Panc1 (cell line): Measurements from ENCODE around the gene TNRC6C. TPM values are rescaled to one million over a fixed set of nuclear protein-coding genes. Genes with fewer than 3 reads are reported as not detected.

Experiments
- ATAC-seq: fragments of 200-7000 bp; cut with Tn5 transposase; 2 replicates; pipeline ENCODE4 v1.9.1; 2020; ENCODE audit warnings: mild to moderate bottlenecking, moderate library complexity
- BruUV-seq: library from RNA; stranded (reverse); fragments of 400-500 nt; replicated peaks from 2 replicates; lab custom pipeline; 2021; lab: Mats Ljungman, UMichigan
- CTCF ChIA-PET: fragments of 300-600 bp; sonication (Branson Sonifier 250); formaldehyde crosslinking; loops from one replicate; lab custom pipeline; 2022; ENCODE audit warnings: antibody characterized with exemption; lab: Charles Lee
- POLR2A ChIA-PET: fragments of 300-600 bp; sonication (Branson Sonifier 250); formaldehyde crosslinking; loops from one replicate; lab custom pipeline; 2022; ENCODE audit warnings: antibody characterized with exemption; lab: Charles Lee
- DNase-seq: peaks from one replicate; pipeline ENCODE4 v3.0.0-alpha.2; 2010; ENCODE audit warnings: low read depth, low spot score
- H3K27ac ChIP-seq: 2 replicates; pipeline ENCODE4 v1.5.1; 2011; ENCODE audit warnings: mild to moderate bottlenecking, low read length, inconsistent platforms
- H3K27me3 ChIP-seq: fragments of 200-500 bp; sonication (Bioruptor generic); 2 replicates; pipeline ENCODE4 v1.6.0; 2014; ENCODE audit warnings: low read length, inconsistent platforms; ENCODE audit not compliant: control insufficient read depth, insufficient read depth
- H3K36me3 ChIP-seq: fragments of 200-500 bp; sonication (Bioruptor generic); 2 replicates; pipeline ENCODE4 v1.5.1; 2014; ENCODE audit warnings: inconsistent platforms, mild to moderate bottlenecking, low read length, moderate library complexity; ENCODE audit not compliant: control insufficient read depth, insufficient read depth
- H3K4me1 ChIP-seq: 2 replicates; pipeline ENCODE4 v1.5.1; 2011; ENCODE audit warnings: inconsistent platforms, mild to moderate bottlenecking, low read length, moderate library complexity; ENCODE audit not compliant: control insufficient read depth, insufficient read depth
- H3K4me3 ChIP-seq, 2 experiments: 2 replicates each; pipeline ENCODE4 v1.5.1; 2011 to 2012; ENCODE audit warnings: low read depth in 2 of 2, low read length in 2 of 2, mild to moderate bottlenecking in 2 of 2, inconsistent platforms in 1 of 2, moderate library complexity in 1 of 2
- H3K9me3 ChIP-seq: fragments of 200-500 bp; sonication (Bioruptor generic); 2 replicates; pipeline ENCODE4 v1.5.1; 2014; ENCODE audit warnings: low read depth, mild to moderate bottlenecking, inconsistent platforms, low read length, moderate library complexity; ENCODE audit not compliant: control insufficient read depth, insufficient read depth
- CTCF ChIP-seq: fragments of 450-650 bp; IDR thresholded peaks from 2 replicates; pipeline ENCODE4 v1.5.1; 2017; ENCODE audit warnings: mild to moderate bottlenecking
- POLR2AphosphoS5 ChIP-seq: IDR thresholded peaks from 2 replicates; pipeline ENCODE4 v1.6.1; 2012; ENCODE audit warnings: mild to moderate bottlenecking, low read depth, low read length, moderate library complexity
- REST ChIP-seq, 2 experiments: IDR thresholded peaks; 2 replicates each; pipeline ENCODE4 v1.6.1; 2011 to 2012; ENCODE audit warnings: low read depth in 2 of 2, control low read depth in 1 of 2, low read length in 1 of 2, mild to moderate bottlenecking in 1 of 2, moderate library complexity in 1 of 2; ENCODE audit not compliant: insufficient read depth in 1 of 2
- SIN3A ChIP-seq: IDR thresholded peaks from 2 replicates; pipeline ENCODE4 v1.6.1; 2012; ENCODE audit warnings: low read depth, mild to moderate bottlenecking, low read length, moderate library complexity, borderline replicate concordance; ENCODE audit not compliant: insufficient read depth
- TCF7L2 ChIP-seq: IDR thresholded peaks from 2 replicates; pipeline ENCODE4 v1.6.1; 2011; ENCODE audit warnings: mild to moderate bottlenecking, low read depth, low read length, inconsistent platforms
- in situ Hi-C: cut with HindIII; loops from 2 replicates; pipeline ENCODE4 v1.10.0; 2016; ENCODE audit warnings: low sequenced_read_pairs, low pct_unique_long_range_greater_than_20kb
- intact Hi-C: fragments of 100-400 bp; cut with micrococcal nuclease; formaldehyde crosslinking; loops from one replicate; pipeline ENCODE4 v1.10.0; 2022; ENCODE audit not compliant: unreplicated experiment
- total RNA-seq: library from RNA; stranded (reverse); gene quantifications from one replicate; pipeline ENCODE4 v1.2.1, GENCODE V29; 2021; ENCODE audit not compliant: unreplicated experiment

The TNRC6C gene
- total RNA-seq, 1 experiment from 2014 or later, result 10.1 TPM

- ChIA-PET CTCF (interaction anchor here (0.6 to 1.8 kb wide), 7 partner anchors 65 to 477 kb away, joined by 3 to 10 read pairs (median 4); no protein-coding TSS in a partner anchor), POLR2A (no interaction called here)
- BruUV-seq, result no TSS peak
- Histone ChIP-seq H3K27ac (no peak overlapping the region), H3K36me3 (no peaks in the 10 kb centered on the region), H3K4me3 (no peak overlapping the region), H3K27me3 (no peaks in the 10 kb centered on the region), H3K4me1 (no peaks in the 10 kb centered on the region), H3K9me3 (no peaks in the 10 kb centered on the region)
- in situ Hi-C loops, result no loop called here
- intact Hi-C loops, result loop anchor here (10.0 kb wide), 1 partner anchor 105 kb away; no protein-coding TSS in a partner anchor
- DNase-seq, result no peak
- TF ChIP-seq REST (IDR thresholded peaks at IDR 0.05; ENCODE audit: insufficient read depth in 1 of 2, low read depth in 2 of 2, low read length in 1 of 2) (no peak), CTCF (no peak), SIN3A (no peak), POLR2AphosphoS5 (no peak), TCF7L2 (no peak)
- no peak for ATAC-seq
Observed at GRCh38 chr17:78019976-78020716, 61.6 kb downstream of the TNRC6C start.

GRCh38 chr17:78020717-78021108 lies 62.2 kb downstream of the TNRC6C start:
- BruUV-seq, result no TSS peak
- Histone ChIP-seq H3K27me3 (no peaks in the 10 kb centered on the region), H3K4me1 (no peaks in the 10 kb centered on the region), H3K27ac (no peak overlapping the region), H3K4me3 (no peak overlapping the region), H3K9me3 (no peaks in the 10 kb centered on the region), H3K36me3 (no peaks in the 10 kb centered on the region)
- CTCF ChIA-PET, result interaction anchor here (1.5 kb wide), 1 partner anchor 156 kb away, joined by 4 read pairs; no protein-coding TSS in a partner anchor
- DNase-seq, result no peak
- no peak for TF ChIP-seq CTCF
- TF ChIP-seq REST (IDR thresholded peaks at IDR 0.05; ENCODE audit: insufficient read depth in 1 of 2, low read depth in 2 of 2, low read length in 1 of 2), result no peak
- no peak for TF ChIP-seq POLR2AphosphoS5
- TF ChIP-seq SIN3A, result no peak
- TF ChIP-seq TCF7L2, result no peak
- intact Hi-C loops, result no loop called here
- in situ Hi-C loops, result no loop called here
- ATAC-seq, result no peak
- POLR2A ChIA-PET, result no interaction called here
